Body of pancreas (tissue), 4 donors: ENCODE results near the gene AUTS2. TPM values are rescaled to one million over a fixed set of nuclear protein-coding genes. Genes with fewer than 3 reads are reported as not detected.
A peak's percentile ranks its signal among the peaks of the same experiment; 100 is the strongest.

ENCODE experiments used
- ATAC-seq: fragments of 150-250 bp; one replicate; pipeline ENCODE4 v1.9.1; 2016
- DNase-seq, 4 donors: peaks; one replicate each; pipeline ENCODE4 v3.0.0-alpha.2; 2019
- H3K27ac ChIP-seq, 4 donors: fragments of 200-600 bp; sonication (generic); 1 replicate in 3 of 4; 2 replicates in 1 of 4; pipeline versions ENCODE4 v1.5.1 to v1.6.1; 2016 to 2019; ENCODE audit warnings: mild to moderate bottlenecking in 1 of 4, mixed read lengths in 1 of 4, moderate library complexity in 1 of 4
- H3K27me3 ChIP-seq, 2 donors: fragments of 200-600 bp; sonication (generic); one replicate each; pipeline ENCODE4 v1.6.0; 2016; ENCODE audit warnings: mild to moderate bottlenecking in 1 of 2
- H3K36me3 ChIP-seq, 2 donors: fragments of 200-600 bp; sonication (generic); replicated peaks in 1 of 2; 2 replicates each; pipeline ENCODE4 v1.5.1; 2016; ENCODE audit warnings: low read depth in 2 of 2; ENCODE audit not compliant: insufficient read depth in 1 of 2
- H3K4me1 ChIP-seq: fragments of 200-600 bp; sonication (generic); one replicate; pipeline ENCODE4 v1.6.0; 2016
- H3K4me3 ChIP-seq, 2 donors: fragments of 200-600 bp; sonication (generic); 1 replicate in 1 of 2; 2 replicates in 1 of 2; pipeline ENCODE4 v1.5.1; 2016 to 2019
- H3K9me3 ChIP-seq, 3 donors: fragments of 200-600 bp; sonication (generic); 1 replicate in 2 of 3; 2 replicates in 1 of 3; pipeline ENCODE4 v1.5.1; 2016
- CTCF ChIP-seq, 7 experiments: fragments of 450-650 bp in 4 of 7; fragments of 200-600 bp in 3 of 7; sonication (generic) in 3 of 7; IDR thresholded peaks; one replicate each; pipeline ENCODE4 v1.5.1; 2016 to 2019; ENCODE audit warnings: antibody characterized with exemption in 7 of 7
- POLR2A ChIP-seq, 3 donors: fragments of 450-650 bp; IDR thresholded peaks; one replicate each; pipeline ENCODE4 v1.6.1; 2016; ENCODE audit warnings: antibody characterized with exemption in 3 of 3, mild to moderate bottlenecking in 2 of 3
- WGBS, 2 donors: methylation state at CpG; one replicate each; pipeline ENCODE4 v1.1.5; 2017; 5-methylcytosine and 5-hydroxymethylcytosine counted together
- intact Hi-C: fragments of 100-400 bp; cut with DNase I; formaldehyde crosslinking; loops from one replicate; pipeline ENCODE4 v1.15.1; 2023
- total RNA-seq, 2 donors: library from RNA; depleted of rRNA; stranded (reverse); fragments of >200 nt; gene quantifications; one replicate each; pipeline ENCODE4 v1.1.0, GENCODE V29; 2016

Gene AUTS2
- total RNA-seq, 2 donors from 2014 or later = 11.7 to 18.5 TPM

DNA sequence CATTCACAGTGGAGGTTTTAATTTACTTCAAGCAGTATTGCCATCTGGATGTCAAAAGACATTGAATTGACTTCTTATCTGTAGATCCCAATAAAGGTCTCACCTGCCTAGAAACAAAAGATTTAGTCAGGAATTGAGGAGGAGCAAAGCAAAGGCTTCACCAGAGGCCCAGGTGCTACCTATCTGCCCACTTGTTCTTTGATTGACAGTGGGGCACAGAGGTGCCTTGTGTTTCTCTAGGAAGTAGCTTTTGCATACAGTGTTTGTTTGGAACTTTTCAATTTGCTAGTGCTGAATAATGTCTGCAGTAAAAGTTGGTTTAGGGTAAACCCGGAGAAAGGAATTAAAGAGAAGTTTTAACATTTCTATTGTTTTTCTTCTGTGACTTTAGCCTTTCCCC lies 40.4 kb downstream of the AUTS2 start:
- Histone ChIP-seq H3K9me3 (no peaks in the 10 kb centered on the region), H3K4me1 (peaks cover 7% of the 10 kb centered on the region), H3K27ac (no peak overlapping the region), H3K4me3 (no peak overlapping the region), H3K27me3 (no peaks in the 10 kb centered on the region), H3K36me3 (no peaks in the 10 kb centered on the region)
- ATAC-seq = no peak
- TF ChIP-seq CTCF (IDR thresholded peaks at IDR 0.05) = no peak
- no peak for TF ChIP-seq POLR2A (IDR thresholded peaks at IDR 0.05)
- intact Hi-C loops = no loop called here
- WGBS, 2 donors = 84 to 88% methylated on average over 1 of the region's 1 CpG
- DNase-seq = no peak

GRCh38 chr7:69640216-69640615 lies 41.9 kb downstream of the AUTS2 start:
- Histone ChIP-seq H3K4me1 (peaks cover 7% of the 10 kb centered on the region), H3K4me3 (no peak overlapping the region), H3K36me3 (no peaks in the 10 kb centered on the region), H3K9me3 (no peaks in the 10 kb centered on the region), H3K27me3 (no peaks in the 10 kb centered on the region), H3K27ac (no peak overlapping the region)
- WGBS, 2 donors = 83 to 84% methylated on average over 3 of the region's 3 CpGs
- no peak for TF ChIP-seq CTCF (IDR thresholded peaks at IDR 0.05)
- no peak for TF ChIP-seq POLR2A (IDR thresholded peaks at IDR 0.05)
- no peak for DNase-seq
- no peak for ATAC-seq
- intact Hi-C loops = no loop called here

DNA sequence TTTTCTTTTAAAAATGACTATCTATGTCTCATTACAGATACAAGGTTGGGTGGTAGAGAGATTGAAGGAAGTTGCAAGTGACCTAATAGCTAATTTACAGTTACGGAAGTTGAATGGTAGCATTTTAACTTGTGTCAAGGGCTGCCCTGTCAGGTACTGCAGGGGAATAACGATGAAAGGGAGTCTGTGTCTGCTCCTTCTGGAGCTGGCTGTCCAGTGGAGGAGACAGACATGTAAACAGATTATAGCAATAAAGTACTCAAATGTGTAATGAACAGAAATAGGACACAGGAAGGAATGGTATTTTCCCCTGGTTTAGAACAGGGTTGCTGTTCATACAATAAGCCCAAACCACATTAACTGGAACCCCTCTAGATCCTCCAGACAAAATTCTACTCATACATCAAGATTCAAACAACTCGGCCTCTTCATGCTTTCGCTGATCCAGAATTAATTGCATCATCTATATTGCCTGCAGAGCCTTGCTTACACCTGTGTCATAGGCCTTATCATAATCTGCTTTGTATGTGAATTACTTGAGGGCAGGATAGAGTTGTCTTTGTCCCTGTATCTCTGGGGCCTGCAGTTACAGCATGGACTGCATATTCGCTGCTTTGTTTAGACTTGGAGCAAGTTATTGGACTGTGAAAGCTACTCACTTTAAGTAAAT lies 42.8 kb downstream of the AUTS2 start:
- no peak for DNase-seq
- Histone ChIP-seq H3K36me3 (no peaks in the 10 kb centered on the region), H3K9me3 (no peaks in the 10 kb centered on the region), H3K27me3 (no peaks in the 10 kb centered on the region), H3K4me1 (peaks cover 7% of the 10 kb centered on the region), H3K27ac (no peak overlapping the region), H3K4me3 (no peak overlapping the region)
- TF ChIP-seq CTCF (IDR thresholded peaks at IDR 0.05) (no peak), POLR2A (IDR thresholded peaks at IDR 0.05) (no peak)
- ATAC-seq = peak; percentile 48
- WGBS, 2 donors = 69 to 76% methylated on average over 5 of the region's 5 CpGs
- intact Hi-C loops = no loop called here

- H3K4me1 ChIP-seq = peaks cover 7% of the 10 kb centered on the region
- H3K4me3 ChIP-seq = no peak overlapping the region
- H3K27ac ChIP-seq = no peak overlapping the region
- H3K9me3 ChIP-seq = no peaks in the 10 kb centered on the region
- H3K36me3 ChIP-seq = no peaks in the 10 kb centered on the region
- 70 to 86% methylated on average over 4 of the region's 4 CpGs for WGBS, 2 donors
- intact Hi-C loops = no loop called here
- H3K27me3 ChIP-seq = no peaks in the 10 kb centered on the region
- DNase-seq (no peak), ATAC-seq (no peak)
- TF ChIP-seq CTCF (IDR thresholded peaks at IDR 0.05) = no peak
- no peak for TF ChIP-seq POLR2A (IDR thresholded peaks at IDR 0.05)
These were observed 45.0 kb downstream of the AUTS2 start for GRCh38 chr7:69643265-69643664.
